SK-N-SH (cell line): ENCODE measurements around the gene LRRC49. TPM values are rescaled to one million over a fixed set of nuclear protein-coding genes. Genes with fewer than 3 reads are reported as not detected.
"Not testable (repeated sequence)": the region's sequence is repeated elsewhere in the genome, so short reads cannot be mapped to it uniquely, and the experiment has no call there.

Source experiments
- CTCF ChIA-PET: fragments of 300-600, 350-600 bp; formaldehyde crosslinking; extraction: SDS; loops from one replicate; lab custom pipeline; 2021; lab: Yijun Ruan, JAX
- POLR2A ChIA-PET: fragments of 350-600 bp; sonication (Branson Sonifier 250); formaldehyde crosslinking; extraction: SDS; loops from one replicate; lab custom pipeline; 2020; ENCODE audit warnings: antibody characterized with exemption, inconsistent platforms; lab: Yijun Ruan, JAX
- DNase-seq: peaks from one replicate; pipeline ENCODE4 v3.0.0; 2012
- H2AFZ ChIP-seq: fragments of 200-600 bp; sonication (generic); 2 replicates; pipeline ENCODE4 v1.8.1; 2016; ENCODE audit warnings: antibody characterized with exemption, mild to moderate bottlenecking, low read depth
- H3F3A ChIP-seq: fragments of 200-600 bp; sonication (generic); replicated peaks from 2 replicates; pipeline ENCODE3; 2016; ENCODE audit warnings: antibody characterized with exemption, mild to moderate bottlenecking; ENCODE audit not compliant: insufficient read depth
- H3K27ac ChIP-seq, 2 experiments: fragments of 200-500 bp in 1 of 2; fragments of 200-600 bp in 1 of 2; sonication (Bioruptor generic) in 1 of 2; sonication (generic), shearing (Covaris generic) in 1 of 2; 2 replicates each; pipeline versions ENCODE4 v1.5.1 to v1.6.1; 2014 to 2016; ENCODE audit warnings: low read depth in 2 of 2, inconsistent platforms in 1 of 2, low read length in 1 of 2, mild to moderate bottlenecking in 1 of 2, mixed read lengths in 1 of 2
- H3K27me3 ChIP-seq: fragments of 200-600 bp; sonication (generic), shearing (Covaris generic); 2 replicates; pipeline ENCODE4 v1.6.1; 2016; ENCODE audit warnings: mixed run types; ENCODE audit not compliant: insufficient read depth
- H3K36me3 ChIP-seq, 2 experiments: fragments of 200-500 bp in 1 of 2; fragments of 200-600 bp in 1 of 2; sonication (Bioruptor generic) in 1 of 2; sonication (generic) in 1 of 2; replicated peaks in 1 of 2; 2 replicates each; pipeline versions ENCODE3 to v1.5.1; 2014 to 2016; ENCODE audit warnings: low read length in 1 of 2, mild to moderate bottlenecking in 1 of 2; ENCODE audit not compliant: insufficient read depth in 2 of 2, control insufficient read depth in 1 of 2
- H3K4me1 ChIP-seq, 2 experiments: fragments of 200-500 bp in 1 of 2; fragments of 200-600 bp in 1 of 2; sonication (Bioruptor generic) in 1 of 2; sonication (generic), shearing (Covaris generic) in 1 of 2; 2 replicates each; pipeline versions ENCODE4 v1.5.1 to v1.6.1; 2014 to 2016; ENCODE audit warnings: low read depth in 1 of 2, low read length in 1 of 2, mixed run types in 1 of 2; ENCODE audit not compliant: insufficient read depth in 2 of 2, control insufficient read depth in 1 of 2
- H3K4me2 ChIP-seq: fragments of 200-600 bp; sonication (generic), shearing (Covaris generic); 2 replicates; pipeline ENCODE4 v1.6.1; 2017; ENCODE audit warnings: mixed run types
- H3K4me3 ChIP-seq, 2 experiments: fragments of 200-500 bp in 1 of 2; fragments of 200-600 bp in 1 of 2; sonication (Bioruptor generic) in 1 of 2; sonication (generic), shearing (Covaris generic) in 1 of 2; 2 replicates each; pipeline versions ENCODE4 v1.5.1 to v1.8.1; 2014 to 2016; ENCODE audit warnings: low read depth in 2 of 2, inconsistent platforms in 1 of 2, low read length in 1 of 2, mild to moderate bottlenecking in 1 of 2, mixed read lengths in 1 of 2, moderate library complexity in 1 of 2
- H3K79me2 ChIP-seq: fragments of 200-600 bp; sonication (generic); 2 replicates; pipeline ENCODE4 v1.8.1; 2017; ENCODE audit warnings: mild to moderate bottlenecking; ENCODE audit not compliant: insufficient read depth
- H3K9ac ChIP-seq: fragments of 200-600 bp; sonication (generic); 2 replicates; pipeline ENCODE4 v1.6.1; 2017; ENCODE audit warnings: mixed run types
- H3K9me2 ChIP-seq: fragments of 200-600 bp; sonication (generic); 2 replicates; pipeline ENCODE4 v1.6.1; 2017; ENCODE audit warnings: mixed run types
- H3K9me3 ChIP-seq: fragments of 200-600 bp; sonication (generic); 2 replicates; pipeline ENCODE4 v1.6.1; 2017; ENCODE audit warnings: mixed run types, mild to moderate bottlenecking, moderate library complexity
- H4K20me1 ChIP-seq: fragments of 200-600 bp; sonication (generic); 2 replicates; pipeline ENCODE4 v1.6.1; 2017; ENCODE audit warnings: mild to moderate bottlenecking, mixed run types; ENCODE audit not compliant: insufficient read depth
- CHD2 ChIP-seq: fragments of 150-350 bp; IDR thresholded peaks from 2 replicates; pipeline ENCODE4 v1.6.1; 2018; ENCODE audit warnings: low read length; ENCODE audit not compliant: partially characterized antibody
- EP300 ChIP-seq, 2 experiments: IDR thresholded peaks; 2 replicates each; pipeline versions ENCODE4 v1.4.0 to v1.6.1; 2012; ENCODE audit warnings: borderline replicate concordance in 1 of 2, low read depth in 1 of 2, low read length in 1 of 2
- FOSL2 ChIP-seq: IDR thresholded peaks from 2 replicates; pipeline ENCODE4 v1.4.0; 2012; ENCODE audit warnings: low read depth, mild to moderate bottlenecking, moderate library complexity, borderline replicate concordance
- JUND ChIP-seq: IDR thresholded peaks from 2 replicates; pipeline ENCODE4 v1.4.0; 2012
- MXI1 ChIP-seq: IDR thresholded peaks from 2 replicates; pipeline ENCODE4 v1.6.1; 2012; ENCODE audit warnings: mild to moderate bottlenecking, low read depth, low read length, improper control_type of control experiment
- NFIC ChIP-seq: IDR thresholded peaks from 2 replicates; pipeline ENCODE4 v1.4.0; 2012; ENCODE audit warnings: borderline replicate concordance
- RXRA ChIP-seq: IDR thresholded peaks from 2 replicates; pipeline ENCODE4 v1.4.0; 2012; ENCODE audit warnings: low read depth, mild to moderate bottlenecking, borderline replicate concordance
- TCF12 ChIP-seq: IDR thresholded peaks from 2 replicates; pipeline ENCODE4 v1.4.0; 2012
- TEAD4 ChIP-seq: IDR thresholded peaks from 2 replicates; pipeline ENCODE4 v1.4.0; 2012; ENCODE audit warnings: mild to moderate bottlenecking, borderline replicate concordance; ENCODE audit not compliant: insufficient read depth
- WGBS: methylation state at CpG from one replicate; pipeline ENCODE4 v1.1.6; 2017; ENCODE audit warnings: low lambda C conversion rate; 5-methylcytosine and 5-hydroxymethylcytosine counted together
- polyA plus RNA-seq, 3 experiments: library from polyadenylated mRNA; depleted of rRNA; stranded (reverse); fragments of >200 nt; gene quantifications; 2 replicates each; pipeline ENCODE4 v1.2.3, GENCODE V29; 2012
- TF ChIP-seq, protein P1 (sequence below): IDR thresholded peaks from 2 replicates; pipeline ENCODE4; 2012

The LRRC49 gene
- polyA plus RNA-seq, 1 of the 3 experiments (the other 2 are of a cell fraction): 7.2 TPM

DNA sequence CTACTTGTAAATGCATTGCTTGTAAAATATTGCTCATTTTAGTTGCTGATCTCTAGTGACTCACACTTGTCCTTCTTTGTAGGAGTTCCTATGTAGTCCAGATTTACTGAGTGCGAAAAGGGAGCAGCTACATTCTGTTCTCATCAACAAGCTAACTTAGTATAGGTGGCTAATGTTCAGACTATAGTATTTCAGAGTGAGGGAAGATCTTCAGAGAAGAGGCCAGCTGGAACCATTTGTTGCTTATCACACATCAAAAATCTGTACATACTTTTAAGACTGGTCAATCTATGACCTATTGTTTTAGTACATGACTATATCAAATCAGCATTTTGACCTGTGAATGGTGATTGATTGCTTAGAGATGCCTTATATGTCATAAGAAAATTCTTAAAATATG, 151.4 kb downstream of the LRRC49 start:
- peak overlapping the region; percentile 28; the same call in 1 of the 2 replicates for H3K4me2 ChIP-seq
- peaks cover 0 to 23% of the 10 kb centered on the region in 2 experiments; a peak in 2 of 4 replicates for H3K4me1 ChIP-seq
- H3K4me3 ChIP-seq: no peak overlapping the region
- no peaks in the 10 kb centered on the region for H3K9me2 ChIP-seq
- TF ChIP-seq EP300 (IDR thresholded peaks at IDR 0.05; ENCODE audit: borderline replicate concordance in 1 of 2, low read depth in 1 of 2, low read length in 1 of 2) (peak in 1 of 2 experiments; percentile 84; a peak in 2 of 4 replicates), FOSL2 (peak; percentile 51; the same call in 1 of the 2 replicates), TCF12 (peak; percentile 93), TEAD4 (0 out of 2 replicates have a peak, but pooled peaks have one; percentile 24), NFIC (peak; percentile 62; the same call in 1 of the 2 replicates), JUND (peak; percentile 75), CHD2 (no peak), MXI1 (no peak), RXRA (peak; percentile 41; the same call in 1 of the 2 replicates)
- TF ChIP-seq, protein P1, sequence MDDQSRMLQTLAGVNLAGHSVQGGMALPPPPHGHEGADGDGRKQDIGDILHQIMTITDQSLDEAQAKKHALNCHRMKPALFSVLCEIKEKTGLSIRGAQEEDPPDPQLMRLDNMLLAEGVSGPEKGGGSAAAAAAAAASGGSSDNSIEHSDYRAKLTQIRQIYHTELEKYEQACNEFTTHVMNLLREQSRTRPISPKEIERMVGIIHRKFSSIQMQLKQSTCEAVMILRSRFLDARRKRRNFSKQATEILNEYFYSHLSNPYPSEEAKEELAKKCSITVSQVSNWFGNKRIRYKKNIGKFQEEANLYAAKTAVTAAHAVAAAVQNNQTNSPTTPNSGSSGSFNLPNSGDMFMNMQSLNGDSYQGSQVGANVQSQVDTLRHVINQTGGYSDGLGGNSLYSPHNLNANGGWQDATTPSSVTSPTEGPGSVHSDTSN: peak; percentile 92
- CTCF ChIA-PET: no interaction called here
- no peak for DNase-seq
- H3K27ac ChIP-seq: peak overlapping the region; percentile 13 to 83; a peak in 3 of 4 replicates
- H3F3A ChIP-seq: peaks cover 55% of the 10 kb centered on the region
- POLR2A ChIA-PET: no interaction called here
- H3K27me3 ChIP-seq: no peaks in the 10 kb centered on the region
- peaks cover 0 to 4% of the 10 kb centered on the region in 2 experiments for H3K36me3 ChIP-seq
- no peak overlapping the region for H2AFZ ChIP-seq
- 33% methylated on average over 1 of the region's 1 CpG for WGBS
- no peaks in the 10 kb centered on the region for H3K9me3 ChIP-seq
- no peaks in the 10 kb centered on the region for H4K20me1 ChIP-seq
- peak overlapping the region; percentile 55; the same call in 1 of the 2 replicates for H3K9ac ChIP-seq
- H3K79me2 ChIP-seq: no peaks in the 10 kb centered on the region

DNA sequence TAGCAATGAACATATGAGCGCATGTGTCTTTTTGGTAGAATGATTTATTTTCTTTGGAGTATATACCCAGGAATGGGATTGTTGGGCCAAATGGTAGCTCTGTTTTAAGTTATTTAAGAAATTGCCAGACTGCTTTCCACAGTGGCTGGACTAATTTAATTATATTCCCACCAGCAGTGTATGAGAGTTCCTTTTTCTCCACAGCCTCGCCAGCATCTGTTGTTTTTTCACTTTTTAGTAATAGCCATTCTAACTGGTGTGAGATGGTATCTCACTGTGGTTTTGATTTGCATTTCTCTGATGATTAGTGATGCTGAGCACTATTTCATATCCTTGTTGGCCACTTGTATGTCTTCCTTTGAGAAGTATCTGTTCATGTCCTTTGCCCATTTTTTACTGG, 153.5 kb downstream of the LRRC49 start:
- DNase-seq, H4K20me1 ChIP-seq, H3K36me3 ChIP-seq, H3K27me3 ChIP-seq, H2AFZ ChIP-seq, H3K9ac ChIP-seq, H3K4me2 ChIP-seq, H3K9me3 ChIP-seq, H3K9me2 ChIP-seq, POLR2A ChIA-PET, H3K79me2 ChIP-seq, H3K4me3 ChIP-seq, CTCF ChIA-PET: not testable (repeated sequence)
- Histone ChIP-seq H3K27ac (peak overlapping the region in 1 of 2 experiments; percentile 97; a peak in 2 of 4 replicates), H3K4me1 (peaks cover 0 to 40% of the 10 kb centered on the region in 2 experiments; a peak in 2 of 4 replicates), H3F3A (peaks cover 74% of the 10 kb centered on the region)
- WGBS: 48% methylated on average over 2 of the region's 2 CpGs
